Lower leg skin (tissue), 3 donors: ENCODE measurements around the gene CCDC150.

Experiments
- POLR2A ChIP-seq, 2 donors: fragments of 450-650 bp; IDR thresholded peaks; one replicate each; pipeline ENCODE4 v1.6.1; 2016 to 2017; ENCODE audit warnings: antibody characterized with exemption in 2 of 2, mild to moderate bottlenecking in 1 of 2, moderate library complexity in 1 of 2
- TF ChIP-seq, protein P1 (sequence below), 3 donors: fragments of 450-650 bp; IDR thresholded peaks; one replicate each; pipeline ENCODE4 v1.5.1; 2016; ENCODE audit warnings: antibody characterized with exemption in 3 of 3, mild to moderate bottlenecking in 3 of 3, moderate library complexity in 2 of 3

DNA sequence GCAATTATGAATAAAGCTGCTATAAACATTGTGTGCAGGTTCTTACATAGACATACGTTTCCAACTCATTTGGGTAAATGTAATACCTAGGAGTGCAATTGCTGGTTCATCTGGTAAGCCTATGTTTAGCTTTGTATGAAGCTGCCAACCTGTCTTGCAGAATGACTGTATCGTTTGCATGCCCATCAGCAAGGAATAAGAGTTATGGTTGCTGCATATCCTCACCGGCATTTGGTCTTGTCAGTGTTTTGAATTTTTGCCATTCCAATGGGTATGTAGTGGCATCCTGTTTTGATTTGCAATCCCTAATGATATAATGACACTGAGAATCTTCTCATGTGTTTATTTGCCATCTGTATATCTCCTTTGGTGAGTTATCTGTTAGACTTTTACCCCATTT, 20.7 kb downstream of the CCDC150 start:
- no peak for TF ChIP-seq POLR2A (IDR thresholded peaks at IDR 0.05)
- TF ChIP-seq, protein P1, sequence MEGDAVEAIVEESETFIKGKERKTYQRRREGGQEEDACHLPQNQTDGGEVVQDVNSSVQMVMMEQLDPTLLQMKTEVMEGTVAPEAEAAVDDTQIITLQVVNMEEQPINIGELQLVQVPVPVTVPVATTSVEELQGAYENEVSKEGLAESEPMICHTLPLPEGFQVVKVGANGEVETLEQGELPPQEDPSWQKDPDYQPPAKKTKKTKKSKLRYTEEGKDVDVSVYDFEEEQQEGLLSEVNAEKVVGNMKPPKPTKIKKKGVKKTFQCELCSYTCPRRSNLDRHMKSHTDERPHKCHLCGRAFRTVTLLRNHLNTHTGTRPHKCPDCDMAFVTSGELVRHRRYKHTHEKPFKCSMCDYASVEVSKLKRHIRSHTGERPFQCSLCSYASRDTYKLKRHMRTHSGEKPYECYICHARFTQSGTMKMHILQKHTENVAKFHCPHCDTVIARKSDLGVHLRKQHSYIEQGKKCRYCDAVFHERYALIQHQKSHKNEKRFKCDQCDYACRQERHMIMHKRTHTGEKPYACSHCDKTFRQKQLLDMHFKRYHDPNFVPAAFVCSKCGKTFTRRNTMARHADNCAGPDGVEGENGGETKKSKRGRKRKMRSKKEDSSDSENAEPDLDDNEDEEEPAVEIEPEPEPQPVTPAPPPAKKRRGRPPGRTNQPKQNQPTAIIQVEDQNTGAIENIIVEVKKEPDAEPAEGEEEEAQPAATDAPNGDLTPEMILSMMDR (IDR thresholded peaks at IDR 0.05): no peak
